GM12878 (cell line): ENCODE measurements around the gene PPP2R2B. TPM values are rescaled to one million over a fixed set of nuclear protein-coding genes. Genes with fewer than 3 reads are reported as not detected.

Source experiments
- ATAC-seq: fragments of 200-7000 bp; cut with Tn5 transposase; 3 replicates; pipeline ENCODE4 v1.9.1; 2020; ENCODE audit warnings: mild to moderate bottlenecking, moderate library complexity
- BruUV-seq: library from RNA; stranded (reverse); fragments of 400-500 nt; replicated peaks from 2 replicates; lab custom pipeline; 2021; lab: Mats Ljungman, UMichigan
- CTCF ChIA-PET: fragments of 300-600 bp; sonication (Branson Sonifier 250); formaldehyde crosslinking; extraction: SDS; loops from one replicate; lab custom pipeline; 2021; ENCODE audit warnings: inconsistent platforms; lab: Yijun Ruan, JAX
- POLR2A ChIA-PET: fragments of 350-600 bp; formaldehyde crosslinking; extraction: SDS; loops from one replicate; lab custom pipeline; 2021; ENCODE audit warnings: inconsistent platforms; lab: Charles Lee
- RAD21 ChIA-PET: fragments of 300-600 bp; sonication (Branson Sonifier 250); formaldehyde crosslinking; loops from one replicate; lab custom pipeline; 2023; ENCODE audit warnings: antibody characterized with exemption; ENCODE audit not compliant: unreplicated experiment; lab: Charles Lee
- SMC1A ChIA-PET: fragments of 300-600 bp; sonication (Branson Sonifier 250); formaldehyde crosslinking; loops from one replicate; lab custom pipeline; 2023; ENCODE audit not compliant: unreplicated experiment, uncharacterized antibody; lab: Charles Lee
- DNase-seq: peaks from one replicate; pipeline ENCODE4 v3.0.0-alpha.2; 2011; ENCODE audit warnings: low read depth, low spot score
- FAIRE-seq: peaks from 3 replicates; lab custom pipeline; 2011; peaks lifted over from hg19 to GRCh38; lab: Jason Lieb, UNC
- H2AFZ ChIP-seq: 2 replicates; pipeline ENCODE4 v1.6.0; 2011; ENCODE audit warnings: low read depth, low read length, control low read depth; ENCODE audit not compliant: control insufficient read depth
- H3K27ac ChIP-seq: 2 replicates; pipeline ENCODE4 v1.5.1; 2011; ENCODE audit warnings: control low read depth; ENCODE audit not compliant: control insufficient read depth, insufficient read depth
- H3K27me3 ChIP-seq, 2 experiments: replicated peaks in 1 of 2; 2 replicates each; pipeline versions ENCODE4 v1.6.0 to v1.6.1; 2011; ENCODE audit warnings: low read length in 1 of 2; ENCODE audit not compliant: control insufficient read depth in 2 of 2, insufficient read depth in 2 of 2
- H3K36me3 ChIP-seq, 2 experiments: 2 replicates each; pipeline ENCODE4 v1.5.1; 2011; ENCODE audit warnings: low read length in 1 of 2; ENCODE audit not compliant: control insufficient read depth in 2 of 2, insufficient read depth in 2 of 2
- H3K4me1 ChIP-seq: 2 replicates; pipeline ENCODE4 v1.6.1; 2011; ENCODE audit warnings: mild to moderate bottlenecking, low read length, moderate library complexity, mixed read lengths; ENCODE audit not compliant: control insufficient read depth, insufficient read depth
- H3K4me2 ChIP-seq: 2 replicates; pipeline ENCODE4 v1.6.0; 2011; ENCODE audit warnings: control low read depth; ENCODE audit not compliant: control insufficient read depth, insufficient read depth
- H3K4me3 ChIP-seq: fragments of 200-600 bp; sonication (generic); 2 replicates; pipeline ENCODE4 v1.5.1; 2016
- H3K79me2 ChIP-seq: 2 replicates; pipeline ENCODE4 v1.6.0; 2011; ENCODE audit warnings: low read length; ENCODE audit not compliant: control insufficient read depth, insufficient read depth
- H3K9ac ChIP-seq: 2 replicates; pipeline ENCODE4 v1.8.0; 2011; ENCODE audit warnings: low read length, control low read depth, mixed read lengths; ENCODE audit not compliant: control insufficient read depth, insufficient read depth
- H3K9me3 ChIP-seq: replicated peaks from 3 replicates; pipeline ENCODE4 v1.5.1; 2011; ENCODE audit warnings: mild to moderate bottlenecking, low read length; ENCODE audit not compliant: control insufficient read depth, insufficient read depth
- H4K20me1 ChIP-seq: 2 replicates; pipeline ENCODE4 v1.6.0; 2011; ENCODE audit not compliant: control insufficient read depth, insufficient read depth
- CEBPB ChIP-seq, 2 experiments: fragments of 150-350 bp in 1 of 2; IDR thresholded peaks; 2 replicates each; pipeline ENCODE4 v1.6.1; 2012 to 2014; ENCODE audit warnings: low read depth in 2 of 2, low read length in 2 of 2, borderline replicate concordance in 1 of 2, inconsistent platforms in 1 of 2
- DPF2 ChIP-seq: fragments of 450-650 bp; IDR thresholded peaks from 2 replicates; pipeline ENCODE4 v1.6.1; 2017; ENCODE audit warnings: mild to moderate bottlenecking
- E2F8 ChIP-seq: fragments of 450-650 bp; IDR thresholded peaks from 2 replicates; pipeline ENCODE4 v1.6.1; 2018; ENCODE audit warnings: mild to moderate bottlenecking, low read depth, moderate library complexity; ENCODE audit not compliant: partially characterized antibody
- IRF4 ChIP-seq: IDR thresholded peaks from 2 replicates; pipeline ENCODE4 v1.6.1; 2011; ENCODE audit warnings: low read depth, low read length
- NR2C2 ChIP-seq: IDR thresholded peaks from 2 replicates; pipeline ENCODE4 v1.6.1; 2011; ENCODE audit warnings: borderline replicate concordance, low read depth; ENCODE audit not compliant: control insufficient read depth, insufficient read length
- PAX5 ChIP-seq: IDR thresholded peaks from 2 replicates; pipeline ENCODE4 v1.6.1; 2011; ENCODE audit warnings: low read depth, low read length, borderline replicate concordance
- PAX8 ChIP-seq: fragments of 450-650 bp; IDR thresholded peaks from 2 replicates; pipeline ENCODE4 v1.6.1; 2017; ENCODE audit warnings: mild to moderate bottlenecking, moderate library complexity
- RAD21 ChIP-seq: IDR thresholded peaks from 2 replicates; pipeline ENCODE4 v1.6.1; 2011; ENCODE audit warnings: mild to moderate bottlenecking, low read depth, low read length, moderate library complexity; ENCODE audit not compliant: insufficient read depth
- SKIL ChIP-seq: fragments of 450-650 bp; IDR thresholded peaks from 2 replicates; pipeline ENCODE4 v1.6.1; 2017; ENCODE audit warnings: mild to moderate bottlenecking, low read depth, inconsistent platforms; ENCODE audit not compliant: poor library complexity, severe bottlenecking
- SMAD1 ChIP-seq: fragments of 450-650 bp; IDR thresholded peaks from 2 replicates; pipeline ENCODE4 v1.6.1; 2018; ENCODE audit warnings: mild to moderate bottlenecking, low read depth; ENCODE audit not compliant: partially characterized antibody
- SRF ChIP-seq, 2 experiments: IDR thresholded peaks; 2 replicates each; pipeline ENCODE4 v1.6.1; 2011; ENCODE audit warnings: low read depth in 2 of 2, low read length in 2 of 2, mild to moderate bottlenecking in 1 of 2, moderate library complexity in 1 of 2
- STAT1 ChIP-seq: fragments of 450-650 bp; conservative IDR thresholded peaks from 2 replicates; pipeline ENCODE4 v1.6.1; 2014; ENCODE audit warnings: antibody characterized with exemption, mild to moderate bottlenecking
- YBX1 ChIP-seq: fragments of 450-650 bp; IDR thresholded peaks from 2 replicates; pipeline ENCODE4 v1.6.1; 2016; ENCODE audit warnings: antibody characterized with exemption
- ZBTB4 ChIP-seq: fragments of 450-650 bp; formaldehyde crosslinking; IDR thresholded peaks from 2 replicates; pipeline ENCODE4 v1.4.0; 2022; ENCODE audit warnings: mild to moderate bottlenecking, moderate library complexity
- ZNF217 ChIP-seq: fragments of 450-650 bp; IDR thresholded peaks from 2 replicates; pipeline ENCODE4 v1.6.1; 2017; ENCODE audit warnings: antibody characterized with exemption, mild to moderate bottlenecking
- WGBS: methylation state at CpG from one replicate; pipeline ENCODE4 v1.1.6; 2016; ENCODE audit warnings: low lambda C conversion rate; ENCODE audit not compliant: insufficient replicate concordance, insufficient coverage; ENCODE audit errors: missing lambda C conversion rate; 5-methylcytosine and 5-hydroxymethylcytosine counted together
- in situ Hi-C: fragments of 300-500 bp; cut with MboI; formaldehyde crosslinking; loops from 9 replicates; pipeline ENCODE4 v1.14.3; 2018; ENCODE audit warnings: mixed read lengths
- intact Hi-C: fragments of 100-400 bp; cut with micrococcal nuclease; formaldehyde crosslinking; loops from one replicate; pipeline ENCODE4 v1.14.2; 2022; ENCODE audit not compliant: unreplicated experiment
- polyA plus RNA-seq, 11 experiments: library from polyadenylated mRNA; depleted of rRNA in 4 of 11; unstranded in 6 of 11; stranded (reverse) in 5 of 11; fragments of >200 nt; fragmentation: Nextera tagmentation in 4 of 11; fragmentation: Illumina TruSeq in 1 of 11; extraction: Ambion mirVana in 4 of 11; extraction: Trizol in 1 of 11; gene quantifications; 1 replicate in 1 of 11; 2 replicates in 10 of 11; pipeline versions ENCODE4 v1.2.1 to v1.2.3, GENCODE V29; 2011 to 2016; ENCODE audit warnings: inconsistent platforms in 2 of 11, missing spikeins in 2 of 11, low read depth in 1 of 11
- total RNA-seq, 4 experiments: library from RNA; depleted of rRNA in 3 of 4; stranded (reverse); fragments of >200 nt in 3 of 4; fragmentation: Illumina TruSeq in 1 of 4; extraction: Trizol in 1 of 4; gene quantifications; 2 replicates each; pipeline versions ENCODE4 v1.2.1 to v1.2.3, GENCODE V29; 2013 to 2021
- TF ChIP-seq, protein P1 (sequence below): IDR thresholded peaks from 2 replicates; pipeline ENCODE4 v1.6.1; 2012; ENCODE audit warnings: low read depth, low read length, improper control_type of control experiment

Gene PPP2R2B
- total and polyA plus RNA-seq, 10 of the 15 experiments (the other 5 are each of a cell fraction or from before 2014, with no cell fraction given): not detected

DNA sequence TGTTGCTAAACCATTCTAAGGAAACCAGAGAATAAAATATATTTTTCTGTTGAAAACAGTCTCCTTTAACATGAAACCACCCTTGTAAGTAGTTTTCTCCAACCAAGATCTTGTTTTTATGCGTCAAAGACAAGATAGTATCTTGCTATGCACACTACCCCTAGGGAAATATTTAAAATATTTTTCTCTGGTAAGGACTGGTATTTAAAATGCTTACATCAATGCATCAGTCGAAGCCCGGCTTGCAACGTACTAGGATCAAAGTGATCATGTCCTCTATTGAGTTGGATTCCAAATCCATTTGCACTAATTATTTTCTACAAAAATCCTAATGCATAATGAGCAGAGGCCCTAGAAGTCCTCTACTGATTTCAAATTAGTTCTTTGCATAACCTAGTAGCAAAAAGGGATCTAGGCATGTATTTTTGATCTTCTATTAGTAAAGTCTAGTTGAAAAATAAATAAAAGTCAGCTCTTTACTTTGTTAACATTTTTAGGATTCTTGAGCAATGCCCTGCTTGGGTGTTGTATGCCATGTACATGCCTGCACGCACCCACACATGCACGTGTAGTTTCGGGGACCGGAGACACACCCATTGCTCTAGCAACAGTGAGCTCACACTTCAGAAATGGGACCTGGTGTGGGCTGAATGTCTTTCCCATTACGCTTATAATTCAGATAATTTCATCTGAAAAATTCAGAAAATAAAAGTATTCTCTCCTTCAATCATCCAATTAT, 197.5 kb downstream of the PPP2R2B start:
- SMC1A ChIA-PET: no interaction called here
- ATAC-seq (no peak), FAIRE-seq (no peak), DNase-seq (no peak)
- Histone ChIP-seq H3K4me2 (no peak overlapping the region), H3K9me3 (no peaks in the 10 kb centered on the region), H2AFZ (no peak overlapping the region), H3K36me3 (no peaks in the 10 kb centered on the region), H3K79me2 (no peaks in the 10 kb centered on the region), H3K27me3 (no peaks in the 10 kb centered on the region), H3K4me3 (no peak overlapping the region), H4K20me1 (no peaks in the 10 kb centered on the region), H3K9ac (no peak overlapping the region), H3K4me1 (no peaks in the 10 kb centered on the region), H3K27ac (no peak overlapping the region)
- BruUV-seq: no TSS peak
- CTCF ChIA-PET: interaction anchor here (1.0 kb wide), 1 partner anchor 147 kb away, joined by 3 read pairs; no protein-coding TSS in a partner anchor
- RAD21 ChIA-PET: no interaction called here
- in situ Hi-C loops (no loop called here), intact Hi-C loops (no loop called here)
- POLR2A ChIA-PET: no interaction called here
- 57% methylated on average over 9 of the region's 9 CpGs for WGBS
- TF ChIP-seq PAX8: no peak
- TF ChIP-seq, protein P1, sequence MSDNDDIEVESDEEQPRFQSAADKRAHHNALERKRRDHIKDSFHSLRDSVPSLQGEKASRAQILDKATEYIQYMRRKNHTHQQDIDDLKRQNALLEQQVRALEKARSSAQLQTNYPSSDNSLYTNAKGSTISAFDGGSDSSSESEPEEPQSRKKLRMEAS: no peak
- TF ChIP-seq STAT1: no peak
- no peak for TF ChIP-seq DPF2
- no peak for TF ChIP-seq SRF (IDR thresholded peaks at IDR 0.05; ENCODE audit: low read depth in 2 of 2, low read length in 2 of 2)
- no peak for TF ChIP-seq NR2C2
- no peak for TF ChIP-seq YBX1
- no peak for TF ChIP-seq SMAD1
- TF ChIP-seq PAX5: no peak
- TF ChIP-seq E2F8: no peak
- TF ChIP-seq RAD21: no peak
- TF ChIP-seq IRF4: no peak
- no peak for TF ChIP-seq SKIL
- TF ChIP-seq CEBPB (IDR thresholded peaks at IDR 0.05; ENCODE audit: borderline replicate concordance in 1 of 2, low read depth in 2 of 2, low read length in 2 of 2): no peak
- TF ChIP-seq ZNF217: no peak
- no peak for TF ChIP-seq ZBTB4
